NCI-H526 (cell line): ENCODE measurements around the gene PIBF1.
A peak's percentile ranks its signal among the peaks of the same experiment; 100 is the strongest.

ENCODE experiments used
- DNase-seq, 2 experiments: peaks; one replicate each; lab custom pipeline; 2025; lab: John Stamatoyannopoulos, UW

Gene PIBF1

GRCh38 chr13:73061473-73061872 is 279.5 kb downstream of the PIBF1 start:
- DNase-seq = no peak

GRCh38 chr13:73061876-73062275 is 279.9 kb downstream of the PIBF1 start:
- DNase-seq = peak; percentile 49 to 50

GRCh38 chr13:73062468-73062867 is 280.5 kb downstream of the PIBF1 start:
- peak in 1 of 2 experiments; percentile 38 for DNase-seq

- no peak for DNase-seq
Observed at GRCh38 chr13:73063166-73063565, 281.2 kb downstream of the PIBF1 start.

GRCh38 chr13:73065036-73065435 is 283.1 kb downstream of the PIBF1 start:
- peak; percentile 39 to 54 for DNase-seq

- peak; percentile 87 to 91 for DNase-seq
Observed at GRCh38 chr13:73065665-73066340, 283.9 kb downstream of the PIBF1 start.
